Fibroblast of mammary gland (primary cell): ENCODE measurements around the gene NRCAM.
A peak's percentile ranks its signal among the peaks of the same experiment; 100 is the strongest.
"Not testable (repeated sequence)": the region's sequence is repeated elsewhere in the genome, so short reads cannot be mapped to it uniquely, and the experiment has no call there.

Source experiments
- DNase-seq: peaks from one replicate; pipeline ENCODE4 v3.0.0-alpha.2; 2010; ENCODE audit warnings: low read depth
- H3K4me3 ChIP-seq: 2 replicates; pipeline ENCODE4 v1.5.1; 2011; ENCODE audit warnings: low read depth, mild to moderate bottlenecking, low read length, moderate library complexity; ENCODE audit not compliant: control insufficient read depth
- TF ChIP-seq, protein P1 (sequence below): conservative IDR thresholded peaks from 2 replicates; pipeline ENCODE4 v1.5.1; 2011; ENCODE audit warnings: low read depth, low read length, inconsistent platforms; ENCODE audit not compliant: control insufficient read depth, insufficient read depth

The NRCAM gene

DNA sequence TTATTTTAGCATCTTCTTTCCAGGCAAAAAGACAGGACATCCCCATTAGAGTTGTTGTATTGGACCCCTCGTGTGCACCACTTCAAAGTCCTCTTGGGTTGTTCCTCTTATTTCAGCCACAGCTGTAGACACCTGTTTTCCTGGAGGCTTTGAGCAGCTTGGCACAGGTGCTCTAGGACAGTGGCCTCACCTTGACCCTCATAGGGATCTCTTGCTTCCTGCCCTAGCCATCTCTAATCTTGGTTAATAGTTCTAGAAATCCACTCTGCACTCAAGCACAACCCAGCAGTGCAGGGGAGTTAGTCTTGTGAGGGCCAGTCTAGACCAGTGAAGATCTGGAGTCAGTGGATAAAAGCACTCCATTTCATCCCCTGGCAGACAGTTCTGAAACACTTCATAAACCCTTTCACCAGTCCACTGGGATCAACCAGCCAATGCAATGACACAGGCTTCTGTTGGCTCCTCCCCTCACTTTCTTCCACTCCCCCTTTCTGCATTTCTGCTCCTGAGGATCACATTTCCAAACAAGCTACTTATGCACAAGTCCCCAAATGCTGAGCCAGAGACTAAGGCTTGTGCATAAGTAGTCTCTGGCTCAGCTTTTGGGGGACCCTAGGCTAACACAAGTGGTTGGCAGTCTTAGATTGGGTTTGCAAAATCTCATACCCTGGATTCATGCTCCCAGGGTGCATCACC is 194.5 kb downstream of the NRCAM start:
- TF ChIP-seq, protein P1, sequence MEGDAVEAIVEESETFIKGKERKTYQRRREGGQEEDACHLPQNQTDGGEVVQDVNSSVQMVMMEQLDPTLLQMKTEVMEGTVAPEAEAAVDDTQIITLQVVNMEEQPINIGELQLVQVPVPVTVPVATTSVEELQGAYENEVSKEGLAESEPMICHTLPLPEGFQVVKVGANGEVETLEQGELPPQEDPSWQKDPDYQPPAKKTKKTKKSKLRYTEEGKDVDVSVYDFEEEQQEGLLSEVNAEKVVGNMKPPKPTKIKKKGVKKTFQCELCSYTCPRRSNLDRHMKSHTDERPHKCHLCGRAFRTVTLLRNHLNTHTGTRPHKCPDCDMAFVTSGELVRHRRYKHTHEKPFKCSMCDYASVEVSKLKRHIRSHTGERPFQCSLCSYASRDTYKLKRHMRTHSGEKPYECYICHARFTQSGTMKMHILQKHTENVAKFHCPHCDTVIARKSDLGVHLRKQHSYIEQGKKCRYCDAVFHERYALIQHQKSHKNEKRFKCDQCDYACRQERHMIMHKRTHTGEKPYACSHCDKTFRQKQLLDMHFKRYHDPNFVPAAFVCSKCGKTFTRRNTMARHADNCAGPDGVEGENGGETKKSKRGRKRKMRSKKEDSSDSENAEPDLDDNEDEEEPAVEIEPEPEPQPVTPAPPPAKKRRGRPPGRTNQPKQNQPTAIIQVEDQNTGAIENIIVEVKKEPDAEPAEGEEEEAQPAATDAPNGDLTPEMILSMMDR: no peak
- H3K4me3 ChIP-seq: no peak overlapping the region
- no peak for DNase-seq

DNA sequence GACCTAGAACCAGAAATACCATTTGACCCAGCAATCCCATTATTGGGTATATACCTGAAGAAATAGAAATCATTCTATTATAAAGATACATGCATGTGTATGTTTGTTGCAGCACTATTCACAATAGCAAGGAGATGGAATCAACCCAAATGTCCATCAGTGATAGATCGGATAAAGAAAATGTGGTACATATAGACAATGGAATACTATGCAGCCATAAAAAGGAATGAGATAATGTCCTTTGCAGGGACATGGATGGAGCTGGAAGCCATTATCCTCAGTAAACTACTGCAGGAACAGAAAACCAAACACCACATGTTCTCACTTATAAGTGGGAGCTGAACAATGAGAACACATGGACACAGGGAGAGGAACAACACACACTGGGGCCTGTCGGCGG is 196.8 kb downstream of the NRCAM start:
- not testable (repeated sequence) for DNase-seq, H3K4me3 ChIP-seq

DNA sequence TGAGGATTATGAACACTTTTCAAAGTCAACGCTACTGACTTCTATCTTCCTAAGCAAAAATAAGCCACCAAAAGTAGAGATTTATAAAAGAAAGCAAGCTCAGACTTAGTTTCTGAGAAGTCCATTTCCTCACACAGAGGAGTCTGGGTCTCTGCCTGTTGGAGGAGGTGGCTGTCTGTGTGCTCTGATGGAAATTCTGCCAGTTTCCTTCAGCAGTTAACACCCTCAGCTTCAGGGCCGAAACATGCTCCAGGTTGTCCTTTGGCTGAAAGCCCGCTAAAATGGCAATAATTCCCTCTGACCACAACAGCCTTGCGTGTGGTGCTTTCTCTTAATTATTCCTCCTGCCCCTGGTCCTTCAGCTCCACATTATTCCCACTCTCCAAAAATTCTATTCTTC is 198.3 kb downstream of the NRCAM start:
- no peak overlapping the region for H3K4me3 ChIP-seq
- TF ChIP-seq, protein P1: no peak
- DNase-seq: no peak

DNA sequence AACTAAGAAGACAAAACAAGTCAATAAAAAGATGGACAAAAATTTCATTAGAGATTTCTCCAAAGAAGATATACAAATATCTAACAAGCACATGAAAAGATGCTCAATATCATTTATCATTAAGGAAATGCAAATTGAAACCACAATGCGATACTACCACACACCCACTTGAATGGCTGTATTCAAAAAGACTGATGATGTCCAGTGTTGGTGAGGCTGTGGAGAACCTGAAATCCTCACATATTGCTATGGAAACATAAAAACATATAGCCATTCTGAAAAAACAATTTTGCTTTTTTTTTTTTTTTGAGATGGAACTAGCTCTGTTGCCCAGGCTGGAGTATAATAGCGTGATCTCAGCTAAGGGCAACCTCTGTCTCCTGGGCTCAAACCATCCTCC is 202.0 kb downstream of the NRCAM start:
- TF ChIP-seq, protein P1: no peak
- DNase-seq: no peak
- no peak overlapping the region for H3K4me3 ChIP-seq

DNA sequence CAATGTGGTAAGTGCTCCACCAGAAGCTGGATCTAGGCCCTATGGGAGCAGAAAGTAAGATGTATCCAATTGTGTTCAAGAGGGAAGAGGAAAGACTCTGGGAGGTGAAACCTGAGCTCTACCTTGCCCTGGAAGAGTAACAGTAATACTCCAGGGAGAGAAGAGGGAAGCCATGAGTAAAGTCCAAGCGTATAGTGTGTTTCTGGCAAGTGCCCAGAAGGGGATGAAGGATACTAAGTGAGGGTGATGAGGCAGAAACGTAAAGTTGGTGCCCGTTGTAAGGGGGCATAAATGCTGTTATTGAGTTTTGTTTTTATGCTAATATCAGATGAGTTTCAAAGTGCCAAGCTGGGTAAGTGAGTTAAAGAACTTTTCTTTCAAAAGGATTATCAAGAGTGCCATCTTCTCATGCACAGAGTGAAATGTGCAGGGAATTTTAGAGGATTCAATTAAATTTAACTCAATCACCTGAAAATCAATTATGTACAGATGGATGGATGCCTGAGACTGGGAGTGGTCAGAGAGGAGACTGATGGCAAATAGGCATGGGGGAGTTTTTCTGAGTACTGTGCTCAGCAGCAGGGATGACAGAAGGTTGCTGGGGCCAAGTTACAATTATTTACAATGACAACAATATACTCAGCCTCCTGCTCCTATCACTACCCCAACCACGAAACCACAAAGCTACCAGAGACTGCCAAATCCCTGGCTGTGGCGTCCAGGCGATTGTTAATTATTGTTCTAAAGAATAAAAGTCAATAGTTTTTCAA is 202.8 kb downstream of the NRCAM start:
- peak; percentile 70 for DNase-seq
- TF ChIP-seq, protein P1: no peak
- H3K4me3 ChIP-seq: no peak overlapping the region

DNA sequence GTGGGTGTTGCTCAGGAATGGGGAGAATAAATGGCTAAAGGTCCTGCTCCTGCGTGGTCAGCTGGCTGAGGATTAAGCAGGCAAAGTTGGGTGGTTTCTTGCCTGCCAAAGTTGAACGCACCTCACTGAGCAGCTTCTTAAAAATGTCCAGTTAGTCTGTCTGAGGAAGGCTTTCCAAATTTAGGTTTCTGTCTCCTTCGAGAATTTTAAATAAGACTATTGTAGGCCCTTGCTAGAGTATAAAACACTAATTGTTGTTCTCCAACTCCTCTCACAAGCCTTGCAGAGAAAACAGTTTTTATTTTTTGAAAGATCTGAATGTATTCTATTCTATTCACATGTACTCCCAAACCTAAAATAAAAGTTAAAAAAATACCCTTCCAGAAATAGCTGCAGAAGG is 204.1 kb downstream of the NRCAM start:
- TF ChIP-seq, protein P1: no peak
- no peak for DNase-seq
- no peak overlapping the region for H3K4me3 ChIP-seq

DNA sequence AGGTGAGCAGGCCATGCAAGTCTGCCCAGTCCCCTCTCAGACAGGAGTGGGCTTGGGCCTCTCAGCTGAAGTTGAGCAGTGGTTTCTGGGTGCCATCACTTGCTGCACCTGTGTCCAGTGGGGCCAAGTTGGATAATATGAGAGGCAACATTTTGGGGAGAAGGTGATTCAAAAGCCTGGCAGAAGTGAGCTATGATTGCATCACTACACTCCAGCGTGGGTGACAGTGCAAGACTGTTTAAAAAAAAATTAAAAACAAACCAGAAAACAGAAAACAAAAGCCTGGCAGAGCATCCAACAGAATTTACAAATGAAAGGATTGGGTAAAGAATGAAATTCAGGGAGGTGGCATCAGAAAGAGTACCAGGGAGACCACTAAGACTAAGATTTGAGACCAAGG is 204.5 kb downstream of the NRCAM start:
- H3K4me3 ChIP-seq: no peak overlapping the region
- DNase-seq: no peak
- TF ChIP-seq, protein P1: no peak
